ENCODE measurements around the gene ARSG. TPM values are rescaled to one million over a fixed set of nuclear protein-coding genes. Genes with fewer than 3 reads are reported as not detected.
"Not testable (repeated sequence)": the region's sequence is repeated elsewhere in the genome, so short reads cannot be mapped to it uniquely, and the experiment has no call there.

Gene ARSG
- total RNA-seq, 2 experiments from 2014 or later, result 9.0 to 10.5 TPM

- H3K27me3 Mint-ChIP-seq (ENCODE audit: low read depth); DNase-seq; H3K27ac Mint-ChIP-seq; H3K36me3 Mint-ChIP-seq (ENCODE audit: low read depth); H3K4me3 Mint-ChIP-seq; H3K9me3 Mint-ChIP-seq; intact Hi-C loops (cut with micrococcal nuclease): not testable (repeated sequence)
- CTCF ChIA-PET, result interaction anchor here (1.0 to 1.3 kb wide), 2 partner anchors 15 to 90 kb away, joined by 3 read pairs; no protein-coding TSS in a partner anchor
- H3K4me1 Mint-ChIP-seq (ENCODE audit: low read depth), result peaks cover 40% of the 10 kb centered on the region
Observed at GRCh38 chr17:68309066-68309670, 17.9 kb downstream of the ARSG start.

DNA sequence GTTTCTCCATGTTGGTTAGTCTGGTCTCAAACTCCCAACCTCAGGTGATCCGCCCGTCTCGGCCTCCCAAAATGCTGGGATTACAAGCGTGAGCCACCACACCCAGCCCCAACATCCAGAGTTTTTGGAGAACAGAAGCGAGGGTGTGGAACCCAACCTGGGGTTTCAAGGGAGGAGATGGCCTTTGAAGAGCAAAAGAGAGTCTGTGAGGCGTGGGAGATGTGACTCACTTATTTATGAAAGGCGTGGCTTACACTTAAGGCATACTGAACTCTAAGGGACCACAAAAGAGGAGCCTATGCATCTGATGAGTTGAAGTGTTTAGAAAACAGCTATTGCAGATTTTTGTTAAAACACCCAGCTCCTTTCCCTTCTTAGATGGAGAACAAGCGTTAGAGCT is 18.9 kb downstream of the ARSG start:
- peak; percentile 65 for DNase-seq
- Mint-ChIP-seq H3K4me1 (ENCODE audit: low read depth) (peaks cover 46% of the 10 kb centered on the region), H3K27ac (no peak overlapping the region), H3K4me3 (no peak overlapping the region), H3K36me3 (ENCODE audit: low read depth) (no peaks in the 10 kb centered on the region), H3K27me3 (ENCODE audit: low read depth) (no peaks in the 10 kb centered on the region), H3K9me3 (no peaks in the 10 kb centered on the region)
- CTCF ChIA-PET, result interaction anchor here (0.9 to 1.3 kb wide), 3 partner anchors 14 to 89 kb away, joined by 3 read pairs; no protein-coding TSS in a partner anchor
- intact Hi-C loops (cut with micrococcal nuclease), result no loop called here

DNA sequence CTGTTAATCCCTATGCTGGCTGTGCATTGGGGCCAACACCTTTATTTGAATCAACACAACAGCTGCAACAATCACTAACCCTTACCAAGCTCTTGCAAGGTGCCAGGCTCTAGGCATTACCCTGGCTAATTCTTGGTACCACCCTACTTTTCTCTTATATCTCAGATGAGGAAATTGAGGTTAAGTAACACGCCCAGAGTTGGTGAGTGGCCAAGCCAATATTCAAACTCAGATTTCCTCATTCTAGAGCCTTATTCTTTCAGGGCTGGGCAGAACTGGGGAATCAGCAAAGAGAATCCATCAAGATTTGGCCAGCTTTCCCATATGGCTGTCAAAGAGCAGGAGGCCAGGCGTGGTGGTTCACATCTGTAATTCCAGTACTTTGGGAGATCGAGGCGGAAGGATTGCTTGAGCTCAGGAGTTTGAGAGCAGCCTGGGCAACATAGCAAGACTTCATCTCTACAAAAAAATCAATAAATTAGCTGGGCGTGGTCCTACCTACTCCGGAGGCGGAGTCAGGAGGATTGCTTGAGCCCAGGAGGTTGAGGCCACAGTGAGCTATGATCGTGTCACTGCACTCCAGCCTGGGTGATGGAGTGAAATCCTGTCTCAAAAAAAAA is 23.7 kb downstream of the ARSG start:
- CTCF ChIA-PET, result interaction anchor here (1.1 kb wide), 1 partner anchor 14 kb away, joined by 4 read pairs; no protein-coding TSS in a partner anchor
- peaks cover 48% of the 10 kb centered on the region for H3K4me1 Mint-ChIP-seq (ENCODE audit: low read depth)
- H3K27me3 Mint-ChIP-seq (ENCODE audit: low read depth), result no peaks in the 10 kb centered on the region
- no peak overlapping the region for H3K4me3 Mint-ChIP-seq
- no peak for DNase-seq
- intact Hi-C loops (cut with micrococcal nuclease), result no loop called here
- no peak overlapping the region for H3K27ac Mint-ChIP-seq
- no peaks in the 10 kb centered on the region for H3K9me3 Mint-ChIP-seq
- H3K36me3 Mint-ChIP-seq (ENCODE audit: low read depth), result no peaks in the 10 kb centered on the region

- no peaks in the 10 kb centered on the region for H3K27me3 Mint-ChIP-seq (ENCODE audit: low read depth)
- no peak overlapping the region for H3K27ac Mint-ChIP-seq
- H3K36me3 Mint-ChIP-seq (ENCODE audit: low read depth), result no peaks in the 10 kb centered on the region
- peaks cover 42% of the 10 kb centered on the region for H3K4me1 Mint-ChIP-seq (ENCODE audit: low read depth)
- no peak overlapping the region for H3K4me3 Mint-ChIP-seq
- CTCF ChIA-PET, result interaction anchor here (1.1 kb wide), 1 partner anchor 14 kb away, joined by 4 read pairs; no protein-coding TSS in a partner anchor
- H3K9me3 Mint-ChIP-seq, result no peaks in the 10 kb centered on the region
- DNase-seq, result no peak
- intact Hi-C loops (cut with micrococcal nuclease), result no loop called here
Observed at GRCh38 chr17:68315930-68316329, 24.6 kb downstream of the ARSG start.

- no peaks in the 10 kb centered on the region for H3K36me3 Mint-ChIP-seq (ENCODE audit: low read depth)
- no peak overlapping the region for H3K4me3 Mint-ChIP-seq
- H3K4me1 Mint-ChIP-seq (ENCODE audit: low read depth), result peaks cover 35% of the 10 kb centered on the region
- CTCF ChIA-PET, result no interaction called here
- H3K9me3 Mint-ChIP-seq, result no peaks in the 10 kb centered on the region
- DNase-seq, result no peak
- H3K27me3 Mint-ChIP-seq (ENCODE audit: low read depth), result no peaks in the 10 kb centered on the region
- intact Hi-C loops (cut with micrococcal nuclease), result no loop called here
- H3K27ac Mint-ChIP-seq, result no peak overlapping the region
Observed at GRCh38 chr17:68317458-68317857, 26.2 kb downstream of the ARSG start.

- CTCF ChIA-PET, result interaction anchor here (1.3 kb wide), 1 partner anchor 11 kb away, joined by 3 read pairs; no protein-coding TSS in a partner anchor
- H3K4me3 Mint-ChIP-seq, result no peak overlapping the region
- H3K27ac Mint-ChIP-seq, result no peak overlapping the region
- H3K4me1 Mint-ChIP-seq (ENCODE audit: low read depth), result peaks cover 29% of the 10 kb centered on the region
- DNase-seq, result no peak
- intact Hi-C loops (cut with micrococcal nuclease), result no loop called here
- no peaks in the 10 kb centered on the region for H3K36me3 Mint-ChIP-seq (ENCODE audit: low read depth)
- H3K9me3 Mint-ChIP-seq, result no peaks in the 10 kb centered on the region
- H3K27me3 Mint-ChIP-seq (ENCODE audit: low read depth), result no peaks in the 10 kb centered on the region
Observed at GRCh38 chr17:68318103-68318991, 27.1 kb downstream of the ARSG start.

- no peaks in the 10 kb centered on the region for H3K27me3 Mint-ChIP-seq (ENCODE audit: low read depth)
- no peak for DNase-seq
- no peaks in the 10 kb centered on the region for H3K36me3 Mint-ChIP-seq (ENCODE audit: low read depth)
- intact Hi-C loops (cut with micrococcal nuclease), result no loop called here
- CTCF ChIA-PET, result interaction anchor here (0.6 to 1.3 kb wide), 3 partner anchors 12 to 386 kb away, joined by 3 to 5 read pairs (median 3); no protein-coding TSS in a partner anchor
- no peak overlapping the region for H3K4me3 Mint-ChIP-seq
- H3K27ac Mint-ChIP-seq, result no peak overlapping the region
- no peaks in the 10 kb centered on the region for H3K9me3 Mint-ChIP-seq
- peaks cover 27% of the 10 kb centered on the region for H3K4me1 Mint-ChIP-seq (ENCODE audit: low read depth)
Observed at GRCh38 chr17:68319410-68320162, 28.3 kb downstream of the ARSG start.

DNA sequence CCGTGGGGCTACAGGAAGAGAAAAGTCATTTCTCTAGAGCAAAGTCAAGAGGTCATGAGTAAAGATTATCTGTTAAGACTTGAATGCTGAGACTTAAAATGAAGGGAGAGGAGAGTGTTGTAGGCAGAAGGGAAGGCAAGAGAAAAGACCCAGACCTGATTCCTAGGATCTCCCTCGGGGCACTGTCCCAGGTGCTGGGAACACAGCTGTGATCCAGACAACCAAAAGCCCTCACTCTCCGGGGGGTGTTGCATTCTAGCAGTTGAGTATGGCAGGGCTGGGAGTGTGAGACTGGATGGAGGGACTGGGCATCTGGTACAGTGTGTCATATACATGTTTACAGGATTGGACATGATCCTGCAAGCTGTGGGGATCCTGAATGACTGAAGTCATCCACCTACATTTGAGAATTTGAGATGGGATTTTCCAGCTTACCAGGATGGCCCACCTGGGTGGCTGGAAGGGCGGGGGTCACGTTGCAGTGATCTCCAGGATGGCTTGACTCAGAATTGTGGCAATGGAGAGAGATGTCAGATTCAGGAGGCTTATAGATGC is 29.1 kb downstream of the ARSG start:
- CTCF ChIA-PET, result no interaction called here
- H3K9me3 Mint-ChIP-seq, result no peaks in the 10 kb centered on the region

DNA sequence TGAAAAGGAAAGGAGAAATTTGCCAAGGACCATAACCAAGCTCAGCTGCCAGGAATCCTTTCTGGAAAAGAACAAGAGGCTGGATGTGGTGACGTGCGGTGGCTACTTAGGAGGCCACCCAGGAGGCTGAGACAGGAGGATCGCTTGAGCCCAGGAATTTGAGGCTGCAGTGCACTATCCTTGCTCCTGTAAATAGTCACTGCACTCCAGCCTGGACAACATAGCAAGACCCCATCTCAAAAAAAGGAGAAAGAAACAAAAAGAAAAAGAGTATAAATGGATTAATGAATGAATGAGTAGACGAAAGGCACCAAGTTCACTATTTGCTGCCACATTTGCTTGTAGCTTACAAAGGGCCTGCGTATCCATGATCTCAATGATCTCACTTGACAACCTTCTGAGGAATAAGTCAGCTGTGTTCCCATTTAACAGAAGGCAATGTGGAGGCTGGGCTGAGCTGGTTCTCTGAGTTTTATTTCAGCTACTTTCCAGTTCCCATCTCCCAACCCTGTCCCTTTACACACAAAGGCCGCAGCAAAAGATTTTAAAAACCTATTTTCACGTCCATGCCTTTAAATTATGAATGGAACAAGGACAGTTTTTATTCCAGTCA is 29.8 kb downstream of the ARSG start:
- intact Hi-C loops (cut with micrococcal nuclease), result no loop called here
- Mint-ChIP-seq H3K4me3 (no peak overlapping the region), H3K36me3 (ENCODE audit: low read depth) (no peaks in the 10 kb centered on the region), H3K27me3 (ENCODE audit: low read depth) (no peaks in the 10 kb centered on the region), H3K9me3 (no peaks in the 10 kb centered on the region), H3K4me1 (ENCODE audit: low read depth) (peaks cover 19% of the 10 kb centered on the region), H3K27ac (no peak overlapping the region)
- no peak for DNase-seq
- CTCF ChIA-PET, result no interaction called here

More for the DNA sequence above, 29.1 kb downstream of the ARSG start:
- H3K27me3 Mint-ChIP-seq (ENCODE audit: low read depth), result no peaks in the 10 kb centered on the region
- H3K36me3 Mint-ChIP-seq (ENCODE audit: low read depth), result no peaks in the 10 kb centered on the region
- no peak overlapping the region for H3K27ac Mint-ChIP-seq
- no peak overlapping the region for H3K4me3 Mint-ChIP-seq
- H3K4me1 Mint-ChIP-seq (ENCODE audit: low read depth), result peaks cover 20% of the 10 kb centered on the region
- DNase-seq, result no peak
- intact Hi-C loops (cut with micrococcal nuclease), result no loop called here

DNA sequence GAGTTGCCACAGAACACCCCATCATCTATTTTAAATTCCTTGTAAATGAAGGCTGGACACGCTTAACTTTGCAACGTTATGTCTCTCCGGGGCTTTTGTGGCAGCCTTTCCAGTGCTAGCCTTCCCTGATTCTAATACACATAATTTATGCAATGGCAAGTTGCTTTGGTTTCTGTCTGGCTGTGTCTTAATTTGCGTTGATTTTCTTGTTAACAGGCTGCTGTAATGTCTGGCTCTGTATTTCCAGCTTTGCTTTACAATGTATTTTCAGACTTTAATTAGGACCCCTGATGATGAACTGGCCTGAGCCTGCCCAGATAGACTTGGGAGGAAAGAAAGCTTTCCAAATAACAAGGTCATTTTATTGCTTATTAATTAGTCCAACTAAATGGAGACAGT is 30.3 kb downstream of the ARSG start:
- peaks cover 18% of the 10 kb centered on the region for H3K4me1 Mint-ChIP-seq (ENCODE audit: low read depth)
- no peaks in the 10 kb centered on the region for H3K27me3 Mint-ChIP-seq (ENCODE audit: low read depth)
- H3K9me3 Mint-ChIP-seq, result no peaks in the 10 kb centered on the region
- no peak overlapping the region for H3K27ac Mint-ChIP-seq
- DNase-seq, result no peak
- no peaks in the 10 kb centered on the region for H3K36me3 Mint-ChIP-seq (ENCODE audit: low read depth)
- CTCF ChIA-PET, result interaction anchor here (0.5 kb wide), 1 partner anchor 430 kb away, joined by 8 read pairs; no protein-coding TSS in a partner anchor
- intact Hi-C loops (cut with micrococcal nuclease), result no loop called here
- H3K4me3 Mint-ChIP-seq, result no peak overlapping the region

DNA sequence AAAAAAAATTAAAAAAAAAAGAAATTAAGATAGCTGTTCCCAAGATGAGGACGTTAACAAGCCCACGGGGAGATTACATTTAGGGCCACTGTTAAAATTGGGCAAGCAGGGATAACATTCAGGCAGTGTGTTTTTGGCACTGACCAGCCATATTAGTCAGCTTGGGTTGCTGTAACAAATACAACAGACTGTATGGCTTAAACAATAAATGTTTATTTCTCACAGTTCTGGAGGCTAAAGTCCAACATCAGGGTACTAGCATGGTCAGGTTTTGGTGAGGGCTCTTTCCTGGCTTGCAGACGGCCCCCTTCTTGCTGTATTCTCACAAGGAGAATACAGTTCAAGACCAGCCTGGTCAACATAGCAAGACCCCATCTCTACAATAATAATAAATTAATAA is 31.3 kb downstream of the ARSG start:
- no peak overlapping the region for H3K27ac Mint-ChIP-seq
- CTCF ChIA-PET, result no interaction called here
- intact Hi-C loops (cut with micrococcal nuclease), result no loop called here
- H3K36me3 Mint-ChIP-seq (ENCODE audit: low read depth), result no peaks in the 10 kb centered on the region
- H3K27me3 Mint-ChIP-seq (ENCODE audit: low read depth), result no peaks in the 10 kb centered on the region
- no peak overlapping the region for H3K4me3 Mint-ChIP-seq
- DNase-seq, result no peak
- H3K4me1 Mint-ChIP-seq (ENCODE audit: low read depth), result peaks cover 16% of the 10 kb centered on the region
- H3K9me3 Mint-ChIP-seq, result no peaks in the 10 kb centered on the region

Data from activated naive CD4-positive, alpha-beta T cell treated with anti-CD3 and anti-CD28 coated beads for 36 hours (primary cell).